GM18507 (cell line): ENCODE measurements around the gene AARS2.
A peak's percentile ranks its signal among the peaks of the same experiment; 100 is the strongest.

Source experiments
- DNase-seq: peaks from one replicate; pipeline ENCODE4 v3.0.0; 2011; ENCODE audit warnings: low read depth; ENCODE audit not compliant: insufficient read length; ENCODE audit errors: extremely low spot score
- FAIRE-seq: peaks from 2 replicates; lab custom pipeline; 2011; peaks lifted over from hg19 to GRCh38; lab: Jason Lieb, UNC

The AARS2 gene

DNA sequence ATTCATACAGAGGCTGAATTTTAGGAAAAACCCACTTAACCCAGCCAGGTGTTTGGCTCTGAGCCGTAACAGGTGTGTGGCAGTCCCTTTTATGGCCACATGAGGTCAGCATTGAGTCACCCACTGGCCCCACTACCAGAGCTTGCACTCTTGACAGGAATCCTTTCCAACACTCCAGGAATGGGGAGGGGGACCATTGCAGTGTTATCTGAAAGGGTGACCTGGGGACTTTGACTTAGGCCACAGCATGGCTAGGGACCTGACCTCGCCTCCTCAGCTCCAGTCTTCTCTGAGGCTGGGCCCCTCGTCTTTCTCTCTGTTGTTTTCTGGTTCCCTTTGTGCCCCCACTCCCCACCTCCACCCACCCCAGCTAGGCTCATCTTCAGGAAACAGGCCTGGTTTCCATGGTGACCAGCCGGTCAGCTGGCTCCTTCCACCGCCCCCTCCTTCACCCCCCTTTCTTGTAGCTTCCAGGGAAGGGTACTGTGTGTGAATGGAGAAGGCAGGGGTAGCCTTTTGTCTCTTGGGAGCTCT, 45.0 kb downstream of the AARS2 start:
- FAIRE-seq: peak; percentile 78

DNA sequence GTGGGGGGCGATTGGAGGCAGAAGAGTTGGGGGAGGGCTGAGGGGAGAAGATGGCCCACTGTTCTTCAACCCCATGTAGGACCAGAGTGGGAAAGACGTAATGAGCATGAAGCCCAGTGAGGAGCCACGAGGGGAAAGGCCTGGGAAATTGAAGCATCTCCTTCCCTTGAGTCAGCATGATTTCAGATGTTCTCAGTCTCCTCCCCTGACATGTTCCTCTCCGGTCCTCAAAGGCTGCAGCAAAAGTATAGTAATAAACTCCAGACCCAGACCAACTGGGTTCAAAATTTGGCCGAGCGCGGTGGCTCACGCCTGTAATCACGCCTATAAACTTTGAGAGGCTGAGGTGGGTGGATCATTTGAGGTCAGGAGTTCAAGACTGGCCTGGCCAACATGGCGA, 45.9 kb downstream of the AARS2 start:
- DNase-seq: no peak
- FAIRE-seq: no peak

More for the DNA sequence above, 45.0 kb downstream of the AARS2 start:
- DNase-seq: peak; percentile 36

DNA sequence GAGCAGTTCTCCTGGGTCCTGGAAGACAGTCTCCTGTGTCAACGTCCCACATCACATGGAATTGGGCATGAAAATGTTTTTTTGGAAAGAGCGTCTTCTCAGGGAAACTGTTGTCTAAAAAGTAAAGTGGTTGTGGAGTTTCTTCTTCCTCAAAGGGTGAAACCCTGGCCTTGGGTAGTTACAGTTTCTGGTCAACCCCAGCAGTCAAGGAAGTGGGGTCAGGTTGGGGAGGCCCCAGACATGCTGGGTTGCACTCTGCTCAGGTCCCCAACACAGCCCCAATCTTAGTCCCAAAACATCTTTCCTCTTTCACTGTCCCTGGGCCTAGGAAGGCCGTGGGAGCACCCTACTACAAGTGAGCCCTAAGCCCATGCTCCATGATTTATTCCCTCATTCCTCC, 46.8 kb downstream of the AARS2 start:
- DNase-seq (peak; percentile 46), FAIRE-seq (peak; percentile 89)

GRCh38 chr6:44265722-44266233, 47.4 kb downstream of the AARS2 start:
- peak; percentile 80 for FAIRE-seq
- DNase-seq: no peak

GRCh38 chr6:44265007-44265721, 48.0 kb downstream of the AARS2 start, which contains the start of gene NFKBIE:
Gene NFKBIE, minus strand, starts transcription at chr6:44265551. Its CDS starts 205 bp downstream, at chr6:44265346.
- peak; percentile 72 for DNase-seq

GRCh38 chr6:44264154-44265006, 48.8 kb downstream of the AARS2 start:
- peak; percentile 70 for FAIRE-seq

More at GRCh38 chr6:44265007-44265721, 48.0 kb downstream of the AARS2 start, which contains the start of gene NFKBIE:
- peak; percentile 52 for FAIRE-seq

DNA sequence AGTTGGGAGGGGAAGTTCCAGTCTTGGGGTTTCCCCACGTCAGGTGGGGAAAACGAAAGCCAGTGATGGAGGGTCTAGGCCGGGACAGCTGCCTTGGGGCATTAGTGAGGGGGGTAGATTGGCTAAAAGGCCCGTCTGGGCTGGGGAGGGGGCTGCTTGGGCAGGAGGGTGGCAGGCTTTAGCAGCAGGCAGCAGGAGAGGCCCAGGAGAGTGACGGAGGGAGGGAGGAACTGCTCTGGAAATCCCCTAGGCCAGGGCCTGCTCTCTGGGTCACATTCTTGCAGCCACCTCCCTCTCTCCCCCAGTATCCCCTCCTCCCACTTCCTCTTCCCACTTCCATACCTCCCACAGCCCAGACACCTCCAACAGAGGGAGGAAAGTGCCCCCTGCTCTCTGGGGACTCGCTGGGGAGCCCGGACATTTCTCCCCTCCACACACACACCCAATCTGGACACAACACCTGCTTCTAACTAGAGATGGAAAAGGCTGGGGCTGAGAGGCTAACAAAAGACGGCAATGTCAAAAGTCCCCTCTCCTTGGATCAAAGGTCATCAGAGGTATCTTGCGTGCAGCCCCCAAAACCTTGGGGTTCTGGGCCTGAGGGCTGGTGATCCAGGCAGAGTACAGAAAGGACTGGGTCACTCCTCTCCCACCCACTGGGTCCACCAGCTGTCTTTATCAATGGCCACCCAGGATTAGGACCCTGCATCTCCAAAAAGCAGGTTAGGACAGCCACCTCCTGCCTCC, 49.6 kb downstream of the AARS2 start:
- FAIRE-seq: peak; percentile 83
- no peak for DNase-seq

More at GRCh38 chr6:44264154-44265006, 48.8 kb downstream of the AARS2 start:
- DNase-seq: peak; percentile 58

DNA sequence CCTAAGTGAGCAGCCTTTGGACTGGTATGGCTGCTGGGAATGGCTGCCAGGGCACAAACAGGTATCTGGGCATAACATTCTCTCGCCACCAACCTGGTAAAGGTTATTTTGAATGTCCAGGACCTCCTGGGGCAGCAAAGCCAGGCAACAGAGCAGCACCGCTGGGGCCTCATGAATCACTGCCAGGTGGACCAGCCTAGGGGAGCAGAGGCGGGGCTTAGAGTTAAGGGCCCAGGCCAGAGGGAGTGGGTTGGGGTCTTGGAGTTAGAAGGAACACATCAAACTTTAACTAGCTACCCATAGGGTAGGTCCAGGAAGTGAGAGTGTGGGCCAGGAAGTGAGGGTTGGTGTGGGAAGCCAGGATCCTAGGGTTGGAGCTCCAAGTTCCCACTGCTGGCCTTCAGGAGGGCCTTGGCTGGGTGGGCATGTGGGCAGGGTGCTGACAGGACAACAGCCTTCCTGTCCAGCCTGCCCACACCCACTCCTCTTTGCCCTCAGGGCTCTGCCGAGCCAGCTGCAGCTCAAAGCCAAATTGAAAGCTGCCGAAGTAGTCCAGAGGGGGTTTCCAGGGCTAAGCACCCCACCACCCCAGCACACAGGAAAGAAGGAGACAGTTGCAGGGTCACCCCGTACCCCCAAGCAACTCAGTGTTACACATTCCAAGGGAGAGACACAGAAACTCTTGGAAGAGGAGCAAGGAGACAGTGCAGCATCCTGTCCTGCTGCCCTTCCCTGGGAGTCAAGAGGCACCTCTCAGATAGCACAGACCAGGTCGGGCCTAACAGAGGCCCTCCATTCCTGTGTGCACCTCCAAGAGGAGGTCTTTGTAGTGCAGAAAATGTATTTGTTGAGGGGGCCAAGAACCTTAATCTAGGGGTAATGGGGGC, 50.4 kb downstream of the AARS2 start:
- DNase-seq (no peak), FAIRE-seq (no peak)

- FAIRE-seq: no peak
- no peak for DNase-seq
These were observed 51.6 kb downstream of the AARS2 start for GRCh38 chr6:44261581-44261980.

DNA sequence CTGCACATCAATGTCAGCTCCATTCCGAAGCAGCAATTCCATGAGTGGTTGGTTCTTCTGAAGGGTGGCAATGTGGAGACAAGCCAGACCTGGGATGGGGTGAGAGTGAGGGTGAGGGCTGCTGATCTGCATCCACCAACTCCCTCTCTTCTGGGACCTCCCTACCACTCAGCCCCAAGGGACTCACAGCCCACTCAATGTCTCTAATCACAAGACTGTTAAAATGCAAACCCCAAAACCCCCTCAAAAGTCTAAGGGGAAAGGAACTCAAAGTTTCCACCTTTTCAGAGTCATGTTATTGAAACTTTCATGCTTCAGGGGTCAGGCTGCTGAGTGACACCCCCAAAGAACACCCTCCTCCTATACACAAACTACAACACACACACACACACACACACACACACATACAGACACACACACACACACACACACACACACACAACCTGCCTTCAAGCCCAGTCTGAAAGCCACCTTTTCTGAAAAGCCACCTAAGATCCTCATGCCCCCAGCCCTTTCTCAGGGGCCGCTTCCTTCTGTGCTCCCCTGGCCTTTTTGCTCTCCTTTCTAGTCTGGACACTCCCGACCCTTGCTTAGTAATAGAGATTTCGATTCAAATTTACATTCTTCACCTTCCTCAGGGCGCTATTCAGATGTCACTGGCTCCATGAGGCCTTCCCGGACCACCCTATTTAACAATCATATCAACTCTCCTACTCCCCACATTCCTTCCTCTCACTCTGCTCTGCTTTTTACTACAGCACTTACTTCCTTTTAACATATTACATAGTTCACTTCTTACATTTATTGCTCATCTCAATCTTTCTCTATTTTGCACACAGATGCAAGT, 52.5 kb downstream of the AARS2 start:
- FAIRE-seq (peak; percentile 72), DNase-seq (no peak)

DNA sequence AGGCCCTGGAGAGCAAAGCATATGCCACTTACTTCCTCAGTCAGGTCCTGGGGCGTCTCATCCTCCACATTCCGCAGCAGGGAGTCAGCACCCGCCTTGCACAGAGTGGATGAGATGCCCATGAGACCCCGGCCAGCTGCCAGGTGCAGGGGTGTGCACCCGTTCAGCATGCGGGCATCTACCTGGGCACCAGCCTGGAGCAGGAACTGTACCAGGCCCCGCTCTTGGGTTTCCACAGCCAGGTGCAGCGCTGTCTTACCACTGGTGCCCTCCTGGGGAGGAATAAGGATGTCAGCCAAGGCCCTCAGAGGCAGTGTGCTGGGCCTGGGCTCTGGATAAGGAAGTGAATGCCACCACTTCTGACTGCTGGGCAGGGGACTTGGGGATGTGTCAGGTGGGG, 53.1 kb downstream of the AARS2 start:
- FAIRE-seq (no peak), DNase-seq (no peak)

DNA sequence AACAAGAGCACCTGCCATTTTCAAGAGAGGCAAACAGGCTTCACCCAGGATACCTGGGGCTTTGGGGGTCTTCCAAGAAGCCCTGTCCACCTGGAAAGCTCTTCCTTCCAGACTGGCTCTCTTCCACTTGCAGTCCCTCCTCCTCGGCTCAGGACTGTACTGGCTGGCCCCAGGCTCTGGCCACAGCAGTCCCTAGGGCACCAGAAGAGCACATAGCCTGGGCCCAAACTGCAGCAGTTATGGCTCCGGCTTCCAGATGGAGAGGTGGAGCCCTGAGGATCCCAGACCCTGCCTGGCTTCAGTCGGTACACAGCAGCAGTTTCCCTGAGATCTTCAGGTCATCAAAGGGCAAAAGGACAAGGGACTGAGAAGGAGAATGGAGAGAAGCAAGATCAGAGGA, 54.2 kb downstream of the AARS2 start:
- DNase-seq (no peak), FAIRE-seq (no peak)

DNA sequence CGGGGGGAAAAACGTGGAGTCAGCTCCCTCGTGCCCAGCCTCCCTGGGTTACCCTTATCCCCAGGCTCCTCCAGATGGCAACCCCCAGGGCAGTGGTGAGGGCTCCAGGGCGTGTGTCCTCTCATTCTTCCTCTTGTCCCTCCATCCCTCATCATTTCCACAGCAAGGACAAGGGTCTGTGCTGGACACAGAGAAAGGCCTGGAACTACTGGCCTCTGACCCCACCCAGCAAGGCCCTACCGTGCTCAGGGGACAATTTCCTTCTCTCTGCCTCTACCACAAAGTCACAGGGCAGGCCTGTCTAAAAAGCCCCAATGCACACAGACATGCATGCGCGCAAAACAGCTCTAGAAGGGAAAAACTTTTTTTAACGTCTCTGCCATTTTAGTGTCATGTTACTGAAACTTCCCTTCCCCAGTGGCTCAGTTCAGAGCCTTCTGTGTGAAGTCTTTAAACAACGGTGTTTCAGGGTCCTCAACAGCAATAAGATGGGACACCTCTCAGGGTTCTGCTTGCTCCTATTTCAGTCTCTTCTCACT, 54.8 kb downstream of the AARS2 start:
- no peak for DNase-seq
- peak; percentile 71 for FAIRE-seq

GRCh38 chr6:44257753-44258324, 55.3 kb downstream of the AARS2 start:
- FAIRE-seq (peak; percentile 79), DNase-seq (no peak)

- FAIRE-seq (peak; percentile 41), DNase-seq (peak; percentile 43)
These were observed 56.0 kb downstream of the AARS2 start, which contains the start of gene SLC35B2 for GRCh38 chr6:44257025-44257752. Gene SLC35B2, minus strand, starts transcription at chr6:44257528. Its CDS starts 118 bp downstream, at chr6:44257410.

DNA sequence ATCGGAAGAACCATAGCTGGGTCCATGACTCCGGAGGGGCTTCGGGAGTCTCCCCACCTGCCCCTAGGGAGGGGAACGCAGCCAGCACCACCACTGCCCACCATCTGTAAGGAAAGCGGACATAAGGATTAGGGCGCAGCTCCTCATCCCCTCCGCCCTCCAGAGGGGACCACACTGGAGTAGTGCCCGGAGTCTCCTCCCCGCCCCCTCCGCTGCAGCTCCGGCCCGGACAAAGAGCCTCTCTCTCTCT, 56.4 kb downstream of the AARS2 start:
- no peak for DNase-seq
- FAIRE-seq: no peak
